Testis (tissue), 2 donors: ENCODE data around the gene TBATA.

ENCODE experiments used
- POLR2A ChIP-seq: fragments of 450-650 bp; IDR thresholded peaks from one replicate; pipeline ENCODE4 v1.6.1; 2017; ENCODE audit warnings: antibody characterized with exemption, mild to moderate bottlenecking, moderate library complexity
- TF ChIP-seq, protein P1 (sequence below), 3 experiments: fragments of 450-650 bp in 2 of 3; fragments of 200-600 bp in 1 of 3; sonication (generic) in 1 of 3; IDR thresholded peaks; one replicate each; pipeline ENCODE4 v1.5.1; 2016 to 2019; ENCODE audit warnings: antibody characterized with exemption in 3 of 3, mild to moderate bottlenecking in 2 of 3, moderate library complexity in 1 of 3

DNA sequence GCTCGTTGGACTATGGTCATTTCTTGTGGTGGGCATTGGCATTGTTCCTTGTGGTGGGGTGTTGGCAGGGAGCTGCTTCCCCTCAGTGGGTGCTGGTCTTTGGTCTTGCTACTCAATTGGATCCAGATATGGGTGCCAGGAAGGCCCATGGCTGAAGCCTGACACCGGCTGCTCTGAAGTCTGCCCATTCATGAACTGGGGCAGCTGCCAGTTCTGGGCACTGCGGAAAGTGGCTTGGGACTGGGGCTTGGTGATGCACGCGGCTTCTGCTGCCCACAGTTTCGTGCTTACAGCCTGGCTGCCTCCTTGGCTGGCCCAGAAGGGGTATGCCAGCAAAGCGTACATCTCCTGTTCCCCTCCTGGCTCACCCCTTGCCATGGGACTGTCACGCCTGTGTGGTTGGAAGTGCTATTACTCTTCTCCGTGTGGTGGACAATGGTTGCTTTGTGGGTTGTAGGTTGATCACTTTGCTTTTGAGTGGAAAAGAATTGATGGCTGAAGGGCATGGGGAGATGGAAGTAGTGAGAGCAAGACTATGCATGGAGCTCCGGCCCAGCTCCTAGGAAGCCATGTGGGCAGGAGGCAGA, 58.2 kb downstream of the TBATA start:
- TF ChIP-seq, protein P1, sequence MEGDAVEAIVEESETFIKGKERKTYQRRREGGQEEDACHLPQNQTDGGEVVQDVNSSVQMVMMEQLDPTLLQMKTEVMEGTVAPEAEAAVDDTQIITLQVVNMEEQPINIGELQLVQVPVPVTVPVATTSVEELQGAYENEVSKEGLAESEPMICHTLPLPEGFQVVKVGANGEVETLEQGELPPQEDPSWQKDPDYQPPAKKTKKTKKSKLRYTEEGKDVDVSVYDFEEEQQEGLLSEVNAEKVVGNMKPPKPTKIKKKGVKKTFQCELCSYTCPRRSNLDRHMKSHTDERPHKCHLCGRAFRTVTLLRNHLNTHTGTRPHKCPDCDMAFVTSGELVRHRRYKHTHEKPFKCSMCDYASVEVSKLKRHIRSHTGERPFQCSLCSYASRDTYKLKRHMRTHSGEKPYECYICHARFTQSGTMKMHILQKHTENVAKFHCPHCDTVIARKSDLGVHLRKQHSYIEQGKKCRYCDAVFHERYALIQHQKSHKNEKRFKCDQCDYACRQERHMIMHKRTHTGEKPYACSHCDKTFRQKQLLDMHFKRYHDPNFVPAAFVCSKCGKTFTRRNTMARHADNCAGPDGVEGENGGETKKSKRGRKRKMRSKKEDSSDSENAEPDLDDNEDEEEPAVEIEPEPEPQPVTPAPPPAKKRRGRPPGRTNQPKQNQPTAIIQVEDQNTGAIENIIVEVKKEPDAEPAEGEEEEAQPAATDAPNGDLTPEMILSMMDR (IDR thresholded peaks at IDR 0.05) = no peak
- no peak for TF ChIP-seq POLR2A
